Esophagus squamous epithelium (tissue), 5 donors: ENCODE data around the gene GLS. TPM values are rescaled to one million over a fixed set of nuclear protein-coding genes. Genes with fewer than 3 reads are reported as not detected.
"Not testable (repeated sequence)": the region's sequence is repeated elsewhere in the genome, so short reads cannot be mapped to it uniquely, and the experiment has no call there.

ENCODE experiments used
- DNase-seq: peaks from one replicate; lab custom pipeline; 2025; lab: John Stamatoyannopoulos, UW
- H3K27ac ChIP-seq, 4 donors: fragments of 200-600 bp; sonication (generic); one replicate each; pipeline ENCODE4 v1.5.1; 2016 to 2019; ENCODE audit warnings: mild to moderate bottlenecking in 1 of 4
- H3K27me3 ChIP-seq, 4 donors: fragments of 200-600 bp; sonication (generic); 1 replicate in 3 of 4; 2 replicates in 1 of 4; pipeline versions ENCODE4 v1.5.1 to v1.6.0; 2017 to 2021; ENCODE audit warnings: antibody characterized with exemption in 1 of 4
- H3K36me3 ChIP-seq, 3 donors: fragments of 200-600 bp; sonication (generic); one replicate each; pipeline ENCODE4 v1.5.1; 2016 to 2019
- H3K4me1 ChIP-seq, 3 donors: fragments of 200-600 bp; sonication (generic); one replicate each; pipeline ENCODE4 v1.5.1; 2017 to 2019
- H3K4me3 ChIP-seq, 4 donors: fragments of 200-600 bp; sonication (generic); 1 replicate in 3 of 4; 2 replicates in 1 of 4; pipeline ENCODE4 v1.5.1; 2016 to 2019; ENCODE audit warnings: mild to moderate bottlenecking in 2 of 4, moderate library complexity in 1 of 4
- H3K9me3 ChIP-seq, 3 donors: fragments of 200-600 bp; sonication (generic); one replicate each; pipeline ENCODE4 v1.5.1; 2016 to 2019
- CTCF ChIP-seq, 6 experiments: fragments of 450-650 bp in 4 of 6; fragments of 200-600 bp in 2 of 6; sonication (generic) in 2 of 6; IDR thresholded peaks; one replicate each; pipeline ENCODE4 v1.5.1; 2016 to 2019; ENCODE audit warnings: antibody characterized with exemption in 6 of 6, mild to moderate bottlenecking in 4 of 6, moderate library complexity in 4 of 6
- POLR2A ChIP-seq, 4 donors: fragments of 450-650 bp; IDR thresholded peaks; one replicate each; pipeline ENCODE4 v1.6.1; 2017; ENCODE audit warnings: antibody characterized with exemption in 4 of 4, mild to moderate bottlenecking in 4 of 4, moderate library complexity in 3 of 4
- WGBS, 2 donors: methylation state at CpG; one replicate each; pipeline ENCODE4 v1.1.5; 2018; 5-methylcytosine and 5-hydroxymethylcytosine counted together
- intact Hi-C: fragments of 100-400 bp; cut with DNase I; formaldehyde crosslinking; loops from one replicate; pipeline ENCODE4 v1.15.0; 2022
- total RNA-seq, 4 donors: library from RNA; depleted of rRNA; stranded (reverse); fragments of >200 nt; gene quantifications; one replicate each; pipeline ENCODE4 v1.1.0, GENCODE V29; 2016
- donor health status: DM: yes; HTN: yes; CAD: no.

The GLS gene
- total RNA-seq, 4 donors from 2014 or later: 22.0 to 84.1 (median 45.9) TPM

- Histone ChIP-seq H3K4me3 (no peak overlapping the region), H3K4me1 (no peaks in the 10 kb centered on the region), H3K27me3 (no peaks in the 10 kb centered on the region), H3K36me3 (no peaks in the 10 kb centered on the region), H3K9me3 (no peaks in the 10 kb centered on the region), H3K27ac (no peak overlapping the region)
- DNase-seq: no peak
- WGBS, 2 donors: 76 to 90% methylated on average over 4 of the region's 4 CpGs
- intact Hi-C loops: no loop called here
- TF ChIP-seq CTCF (IDR thresholded peaks at IDR 0.05) (no peak), POLR2A (IDR thresholded peaks at IDR 0.05) (no peak)
Measured at GRCh38 chr2:190867832-190868231, 12.8 kb upstream of the GLS start.

GRCh38 chr2:190869721-190870120 lies 10.9 kb upstream of the GLS start:
- no peaks in the 10 kb centered on the region for H3K4me1 ChIP-seq
- TF ChIP-seq POLR2A (IDR thresholded peaks at IDR 0.05): no peak
- no peak for TF ChIP-seq CTCF (IDR thresholded peaks at IDR 0.05)
- H3K36me3 ChIP-seq: no peaks in the 10 kb centered on the region
- intact Hi-C loops: no loop called here
- no peak for DNase-seq
- H3K27ac ChIP-seq: no peak overlapping the region
- no peaks in the 10 kb centered on the region for H3K27me3 ChIP-seq
- 88 to 91% methylated on average over 5 of the region's 5 CpGs for WGBS, 2 donors
- no peak overlapping the region for H3K4me3 ChIP-seq
- H3K9me3 ChIP-seq: no peaks in the 10 kb centered on the region

GRCh38 chr2:190873451-190873850 lies 7.2 kb upstream of the GLS start:
- 97 to 100% methylated on average over 7 of the region's 7 CpGs for WGBS, 2 donors
- H3K4me3 ChIP-seq, DNase-seq, H3K36me3 ChIP-seq, H3K9me3 ChIP-seq, H3K4me1 ChIP-seq, H3K27ac ChIP-seq, intact Hi-C loops, H3K27me3 ChIP-seq: not testable (repeated sequence)

GRCh38 chr2:190875891-190876290 lies 4.7 kb upstream of the GLS start:
- no peaks in the 10 kb centered on the region for H3K9me3 ChIP-seq
- intact Hi-C loops: no loop called here
- no peak for DNase-seq
- peaks cover 0 to 10% (median 0%) of the 10 kb centered on the region in 3 donors for H3K4me1 ChIP-seq
- no peaks in the 10 kb centered on the region for H3K36me3 ChIP-seq
- TF ChIP-seq POLR2A (IDR thresholded peaks at IDR 0.05): no peak
- no peak for TF ChIP-seq CTCF (IDR thresholded peaks at IDR 0.05)
- no peak overlapping the region for H3K27ac ChIP-seq
- H3K27me3 ChIP-seq: no peaks in the 10 kb centered on the region
- WGBS, 2 donors: 55 to 67% methylated on average over 2 of the region's 2 CpGs
- H3K4me3 ChIP-seq: no peak overlapping the region

GRCh38 chr2:190876631-190877030 lies 4.0 kb upstream of the GLS start:
- TF ChIP-seq CTCF (IDR thresholded peaks at IDR 0.05) (no peak), POLR2A (IDR thresholded peaks at IDR 0.05) (no peak)
- Histone ChIP-seq H3K27ac (no peak overlapping the region), H3K36me3 (no peaks in the 10 kb centered on the region), H3K4me3 (no peak overlapping the region), H3K4me1 (peaks cover 0 to 10% (median 0%) of the 10 kb centered on the region in 3 donors), H3K9me3 (no peaks in the 10 kb centered on the region), H3K27me3 (no peaks in the 10 kb centered on the region)
- 27 to 36% methylated on average over 1 of the region's 1 CpG for WGBS, 2 donors
- intact Hi-C loops: no loop called here
- no peak for DNase-seq

GRCh38 chr2:190877436-190877835 lies 3.2 kb upstream of the GLS start:
- Histone ChIP-seq H3K27me3 (no peaks in the 10 kb centered on the region), H3K4me1 (peaks cover 0 to 12% (median 0%) of the 10 kb centered on the region in 3 donors), H3K27ac (no peak overlapping the region), H3K4me3 (no peak overlapping the region), H3K9me3 (no peaks in the 10 kb centered on the region), H3K36me3 (no peaks in the 10 kb centered on the region)
- no peak for TF ChIP-seq POLR2A (IDR thresholded peaks at IDR 0.05)
- no peak for TF ChIP-seq CTCF (IDR thresholded peaks at IDR 0.05)
- no peak for DNase-seq
- intact Hi-C loops: no loop called here
- 93 to 98% methylated on average over 1 to 2 of the region's 2 CpGs for WGBS, 2 donors
